ENCODE data around the gene SMYD4.
"Not testable (repeated sequence)": the region's sequence is repeated elsewhere in the genome, so short reads cannot be mapped to it uniquely, and the experiment has no call there.

Gene SMYD4

DNA sequence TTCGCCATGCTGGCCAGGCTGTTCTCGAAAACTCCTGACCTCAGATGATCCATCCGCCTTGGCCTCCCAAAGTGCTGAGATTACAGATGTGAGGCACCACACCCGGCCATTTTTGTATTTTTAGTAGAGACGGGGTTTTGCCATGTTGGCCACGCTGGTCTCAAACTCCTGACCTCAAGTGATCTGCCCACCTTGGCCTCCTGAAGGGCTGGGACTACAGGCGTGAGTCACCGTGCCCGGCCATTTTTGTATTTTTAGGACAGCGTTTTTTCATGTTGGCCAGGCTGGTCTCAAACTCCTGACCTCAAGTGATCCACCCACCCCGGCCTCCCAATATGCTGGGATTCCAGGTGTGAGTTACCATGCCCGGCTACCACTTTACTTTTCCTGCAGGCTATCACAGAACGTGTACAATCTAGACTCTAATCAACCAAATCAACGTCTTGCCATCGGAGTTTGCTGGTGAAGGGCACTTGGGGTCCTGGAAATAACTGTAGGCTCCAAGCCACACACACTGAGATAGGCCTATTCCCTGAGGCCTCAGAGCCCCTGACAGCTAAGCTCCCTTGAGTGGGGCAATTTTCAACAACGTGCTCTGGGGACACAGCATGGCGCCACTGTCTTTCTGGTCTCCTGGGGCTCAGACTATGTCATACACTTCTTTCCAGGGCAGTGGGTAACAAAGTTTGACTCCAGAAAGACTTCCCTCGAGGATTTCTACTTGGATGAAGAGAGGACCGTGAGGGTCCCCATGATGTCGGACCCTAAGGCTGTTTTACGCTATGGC lies 55.1 kb downstream of the SMYD4 start:
- no peaks in the 10 kb centered on the region for H3K27me3 ChIP-seq (ENCODE audit: control insufficient read depth, insufficient read depth, low read length)
- H3K4me3 ChIP-seq (ENCODE audit: low read length) = no peak overlapping the region
- H3K36me3 ChIP-seq (ENCODE audit: control insufficient read depth, insufficient read depth, low read length) = no peaks in the 10 kb centered on the region
- peaks cover 6% of the 10 kb centered on the region for H3K4me1 ChIP-seq (ENCODE audit: control insufficient read depth, insufficient read depth, low read length)
- no peak overlapping the region for H3K9ac ChIP-seq (ENCODE audit: low read length)
- no peaks in the 10 kb centered on the region for H3K9me3 ChIP-seq (ENCODE audit: control insufficient read depth, low read length)

DNA sequence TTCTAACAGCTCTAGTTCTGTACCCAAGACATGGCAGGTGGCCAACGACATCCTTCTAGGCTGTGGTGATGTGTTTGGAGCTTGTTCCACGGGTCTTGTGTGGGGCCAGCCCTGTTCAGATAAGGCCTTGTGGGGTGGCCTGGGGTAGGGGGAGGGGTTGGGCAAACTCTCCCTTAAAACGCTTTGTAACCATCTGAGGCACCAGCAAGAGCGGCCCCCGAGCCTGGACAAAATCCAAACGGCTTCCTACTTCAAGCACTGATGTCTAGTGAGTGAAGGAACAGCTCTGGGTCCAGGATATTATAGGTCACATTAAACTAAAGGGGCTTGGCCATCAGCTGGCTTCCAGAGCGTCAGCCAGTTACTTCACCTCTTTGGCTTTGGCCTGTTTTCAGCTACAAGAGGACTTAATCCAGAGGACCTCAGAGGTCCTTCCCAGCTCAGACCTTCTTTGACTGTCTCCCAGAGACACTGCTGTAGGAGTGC lies 56.0 kb downstream of the SMYD4 start:
- no peaks in the 10 kb centered on the region for H3K9me3 ChIP-seq (ENCODE audit: control insufficient read depth, low read length)
- no peak overlapping the region for H3K9ac ChIP-seq (ENCODE audit: low read length)
- peaks cover 6% of the 10 kb centered on the region for H3K4me1 ChIP-seq (ENCODE audit: control insufficient read depth, insufficient read depth, low read length)
- H3K4me3 ChIP-seq (ENCODE audit: low read length) = no peak overlapping the region
- no peaks in the 10 kb centered on the region for H3K36me3 ChIP-seq (ENCODE audit: control insufficient read depth, insufficient read depth, low read length)
- H3K27me3 ChIP-seq (ENCODE audit: control insufficient read depth, insufficient read depth, low read length) = no peaks in the 10 kb centered on the region

DNA sequence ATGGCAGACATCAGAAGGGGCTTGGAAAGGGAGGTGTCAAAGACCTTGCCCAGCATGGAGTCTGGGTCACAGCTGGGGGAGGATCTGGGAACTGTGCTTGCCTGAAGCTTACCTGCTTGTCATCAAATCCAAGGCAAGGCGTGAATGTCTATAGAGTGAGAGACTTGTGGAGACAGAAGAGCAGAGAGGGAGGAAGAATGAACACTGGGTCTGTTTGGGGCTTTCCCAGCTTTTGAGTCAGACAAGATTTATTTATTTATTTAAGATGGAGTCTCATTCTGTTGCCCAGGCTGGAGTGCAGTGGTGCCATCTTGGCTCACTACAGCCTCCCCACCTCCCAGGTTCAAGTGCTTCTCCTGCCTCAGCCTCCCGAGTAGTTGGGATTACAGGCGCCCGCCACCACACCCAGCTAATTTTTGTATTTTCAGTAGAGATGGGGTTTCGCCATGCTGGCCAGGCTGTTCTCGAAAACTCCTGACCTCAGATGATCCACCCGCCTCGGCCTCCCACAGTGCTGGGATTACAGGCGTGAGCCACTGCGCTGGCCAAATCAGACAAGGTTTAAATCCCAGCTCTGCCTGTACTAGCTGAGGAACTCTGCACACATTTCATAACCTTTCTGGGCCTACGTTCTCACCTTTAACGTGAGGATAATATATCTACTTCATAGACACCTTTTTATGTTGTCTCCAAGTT lies 56.6 kb downstream of the SMYD4 start:
- not testable (repeated sequence) for H3K4me1 ChIP-seq (ENCODE audit: control insufficient read depth, insufficient read depth, low read length); H3K9me3 ChIP-seq (ENCODE audit: control insufficient read depth, low read length); H3K27me3 ChIP-seq (ENCODE audit: control insufficient read depth, insufficient read depth, low read length); H3K36me3 ChIP-seq (ENCODE audit: control insufficient read depth, insufficient read depth, low read length); H3K4me3 ChIP-seq (ENCODE audit: low read length); H3K9ac ChIP-seq (ENCODE audit: low read length)

- Histone ChIP-seq H3K4me3 (ENCODE audit: low read length) (no peak overlapping the region), H3K27me3 (ENCODE audit: control insufficient read depth, insufficient read depth, low read length) (no peaks in the 10 kb centered on the region), H3K9me3 (ENCODE audit: control insufficient read depth, low read length) (no peaks in the 10 kb centered on the region), H3K4me1 (ENCODE audit: control insufficient read depth, insufficient read depth, low read length) (peaks cover 6% of the 10 kb centered on the region), H3K9ac (ENCODE audit: low read length) (no peak overlapping the region), H3K36me3 (ENCODE audit: control insufficient read depth, insufficient read depth, low read length) (no peaks in the 10 kb centered on the region)
Measured at GRCh38 chr17:1769822-1770477, 59.8 kb downstream of the SMYD4 start.

GRCh38 chr17:1767358-1767757 lies 62.3 kb downstream of the SMYD4 start:
- H3K27me3 ChIP-seq (ENCODE audit: control insufficient read depth, insufficient read depth, low read length) = no peaks in the 10 kb centered on the region
- H3K9me3 ChIP-seq (ENCODE audit: control insufficient read depth, low read length) = no peaks in the 10 kb centered on the region
- H3K4me1 ChIP-seq (ENCODE audit: control insufficient read depth, insufficient read depth, low read length) = peaks cover 21% of the 10 kb centered on the region
- no peaks in the 10 kb centered on the region for H3K36me3 ChIP-seq (ENCODE audit: control insufficient read depth, insufficient read depth, low read length)
- H3K4me3 ChIP-seq (ENCODE audit: low read length) = no peak overlapping the region
- no peak overlapping the region for H3K9ac ChIP-seq (ENCODE audit: low read length)

DNA sequence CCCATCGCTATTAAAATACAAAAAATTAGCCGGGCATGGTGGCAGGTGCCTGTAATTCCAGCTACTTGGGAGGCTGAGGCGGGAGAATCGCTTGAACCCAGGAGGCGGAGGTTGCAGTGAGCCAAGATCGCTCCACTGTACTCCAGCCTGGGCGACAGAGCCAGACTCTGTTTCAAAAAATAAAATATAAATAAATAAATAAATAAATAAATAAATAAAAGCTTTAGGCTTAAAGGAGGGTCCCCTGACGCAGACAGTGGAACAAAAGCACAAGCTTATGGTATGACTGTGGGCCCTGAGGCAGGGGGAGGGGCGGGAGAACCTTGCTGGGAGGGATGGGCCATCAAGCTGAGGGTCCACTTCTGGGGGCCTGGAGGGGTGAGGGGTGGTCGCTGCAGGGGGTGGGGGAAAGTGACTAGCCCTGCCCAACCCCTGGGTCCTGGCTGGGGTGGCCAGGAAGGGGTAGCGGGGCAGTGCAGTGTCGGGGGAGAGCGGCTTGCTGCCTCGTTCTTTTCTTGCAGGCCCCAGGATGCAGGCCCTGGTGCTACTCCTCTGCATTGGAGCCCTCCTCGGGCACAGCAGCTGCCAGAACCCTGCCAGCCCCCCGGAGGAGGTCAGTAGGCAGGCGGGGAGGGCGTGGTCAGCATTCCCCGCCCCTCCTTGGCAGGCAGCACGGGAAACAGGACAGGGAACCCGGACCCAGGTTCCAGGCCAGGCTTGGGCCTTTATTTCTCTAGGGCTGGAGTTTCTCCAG lies 63.1 kb downstream of the SMYD4 start:
- H3K4me3 ChIP-seq (ENCODE audit: low read length) = no peak overlapping the region
- H3K36me3 ChIP-seq (ENCODE audit: control insufficient read depth, insufficient read depth, low read length) = no peaks in the 10 kb centered on the region
- peaks cover 21% of the 10 kb centered on the region for H3K4me1 ChIP-seq (ENCODE audit: control insufficient read depth, insufficient read depth, low read length)
- H3K27me3 ChIP-seq (ENCODE audit: control insufficient read depth, insufficient read depth, low read length) = no peaks in the 10 kb centered on the region
- no peaks in the 10 kb centered on the region for H3K9me3 ChIP-seq (ENCODE audit: control insufficient read depth, low read length)
- no peak overlapping the region for H3K9ac ChIP-seq (ENCODE audit: low read length)

GRCh38 chr17:1765576-1765975 lies 64.1 kb downstream of the SMYD4 start:
- H3K4me3 ChIP-seq (ENCODE audit: low read length) = no peak overlapping the region
- no peak overlapping the region for H3K9ac ChIP-seq (ENCODE audit: low read length)
- H3K27me3 ChIP-seq (ENCODE audit: control insufficient read depth, insufficient read depth, low read length) = no peaks in the 10 kb centered on the region
- no peaks in the 10 kb centered on the region for H3K9me3 ChIP-seq (ENCODE audit: control insufficient read depth, low read length)
- no peaks in the 10 kb centered on the region for H3K36me3 ChIP-seq (ENCODE audit: control insufficient read depth, insufficient read depth, low read length)
- peaks cover 21% of the 10 kb centered on the region for H3K4me1 ChIP-seq (ENCODE audit: control insufficient read depth, insufficient read depth, low read length)

DNA sequence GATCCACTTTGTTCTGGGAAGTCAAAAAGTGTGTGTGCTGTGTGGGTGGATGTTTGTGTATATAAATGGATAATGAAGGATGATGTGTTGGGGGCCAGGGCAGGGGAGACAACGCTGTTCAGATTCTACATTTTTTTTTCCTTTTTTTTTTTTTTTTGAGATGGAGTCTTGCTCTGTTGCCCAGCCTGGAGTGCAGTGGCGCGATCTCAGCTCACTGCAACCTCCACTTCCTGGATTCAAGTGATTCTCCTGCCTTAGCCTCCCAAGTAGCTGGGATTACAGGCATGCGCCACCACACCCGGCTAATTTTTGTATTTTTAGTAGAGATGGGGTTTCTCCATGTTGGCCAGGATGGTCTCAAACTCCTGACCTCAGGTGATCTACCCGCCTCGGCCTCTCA lies 65.0 kb downstream of the SMYD4 start:
- H3K36me3 ChIP-seq (ENCODE audit: control insufficient read depth, insufficient read depth, low read length); H3K27me3 ChIP-seq (ENCODE audit: control insufficient read depth, insufficient read depth, low read length); H3K9me3 ChIP-seq (ENCODE audit: control insufficient read depth, low read length); H3K4me3 ChIP-seq (ENCODE audit: low read length); H3K9ac ChIP-seq (ENCODE audit: low read length): not testable (repeated sequence)
- H3K4me1 ChIP-seq (ENCODE audit: control insufficient read depth, insufficient read depth, low read length) = peaks cover 21% of the 10 kb centered on the region

- no peaks in the 10 kb centered on the region for H3K36me3 ChIP-seq (ENCODE audit: control insufficient read depth, insufficient read depth, low read length)
- no peak overlapping the region for H3K4me3 ChIP-seq (ENCODE audit: low read length)
- H3K4me1 ChIP-seq (ENCODE audit: control insufficient read depth, insufficient read depth, low read length) = peaks cover 21% of the 10 kb centered on the region
- peak overlapping the region; percentile 15 for H3K9ac ChIP-seq (ENCODE audit: low read length)
- H3K9me3 ChIP-seq (ENCODE audit: control insufficient read depth, low read length) = no peaks in the 10 kb centered on the region
- H3K27me3 ChIP-seq (ENCODE audit: control insufficient read depth, insufficient read depth, low read length) = no peaks in the 10 kb centered on the region
Measured at GRCh38 chr17:1764284-1764683, 65.4 kb downstream of the SMYD4 start.

- Histone ChIP-seq H3K9ac (ENCODE audit: low read length) (peak overlapping the region; percentile 15), H3K36me3 (ENCODE audit: control insufficient read depth, insufficient read depth, low read length) (no peaks in the 10 kb centered on the region), H3K27me3 (ENCODE audit: control insufficient read depth, insufficient read depth, low read length) (no peaks in the 10 kb centered on the region), H3K4me1 (ENCODE audit: control insufficient read depth, insufficient read depth, low read length) (peaks cover 21% of the 10 kb centered on the region), H3K9me3 (ENCODE audit: control insufficient read depth, low read length) (no peaks in the 10 kb centered on the region), H3K4me3 (ENCODE audit: low read length) (no peak overlapping the region)
Measured at GRCh38 chr17:1762901-1763898, 66.5 kb downstream of the SMYD4 start.
